ENCODE results near the gene PARD6G. TPM values are rescaled to one million over a fixed set of nuclear protein-coding genes. Genes with fewer than 3 reads are reported as not detected.
A peak's percentile ranks its signal among the peaks of the same experiment; 100 is the strongest.

PARD6G gene
- total and polyA plus RNA-seq, 2 of the 13 experiments (the other 11 are each of a cell fraction or from before 2014, with no cell fraction given): 3.6 to 7.4 TPM

- TF ChIP-seq HOXA5 (CRISPR knock-in tag; IDR thresholded peaks at IDR 0.05): no peak
- 0 out of 2 replicates have a peak, but pooled peaks have one; percentile 34 for TF ChIP-seq POLR2AphosphoS2 (IDR thresholded peaks at IDR 0.05; ENCODE audit: low read depth, low read length)
- TF ChIP-seq MIXL1 (CRISPR knock-in tag; IDR thresholded peaks at IDR 0.05): no peak
- TF ChIP-seq, protein P1, sequence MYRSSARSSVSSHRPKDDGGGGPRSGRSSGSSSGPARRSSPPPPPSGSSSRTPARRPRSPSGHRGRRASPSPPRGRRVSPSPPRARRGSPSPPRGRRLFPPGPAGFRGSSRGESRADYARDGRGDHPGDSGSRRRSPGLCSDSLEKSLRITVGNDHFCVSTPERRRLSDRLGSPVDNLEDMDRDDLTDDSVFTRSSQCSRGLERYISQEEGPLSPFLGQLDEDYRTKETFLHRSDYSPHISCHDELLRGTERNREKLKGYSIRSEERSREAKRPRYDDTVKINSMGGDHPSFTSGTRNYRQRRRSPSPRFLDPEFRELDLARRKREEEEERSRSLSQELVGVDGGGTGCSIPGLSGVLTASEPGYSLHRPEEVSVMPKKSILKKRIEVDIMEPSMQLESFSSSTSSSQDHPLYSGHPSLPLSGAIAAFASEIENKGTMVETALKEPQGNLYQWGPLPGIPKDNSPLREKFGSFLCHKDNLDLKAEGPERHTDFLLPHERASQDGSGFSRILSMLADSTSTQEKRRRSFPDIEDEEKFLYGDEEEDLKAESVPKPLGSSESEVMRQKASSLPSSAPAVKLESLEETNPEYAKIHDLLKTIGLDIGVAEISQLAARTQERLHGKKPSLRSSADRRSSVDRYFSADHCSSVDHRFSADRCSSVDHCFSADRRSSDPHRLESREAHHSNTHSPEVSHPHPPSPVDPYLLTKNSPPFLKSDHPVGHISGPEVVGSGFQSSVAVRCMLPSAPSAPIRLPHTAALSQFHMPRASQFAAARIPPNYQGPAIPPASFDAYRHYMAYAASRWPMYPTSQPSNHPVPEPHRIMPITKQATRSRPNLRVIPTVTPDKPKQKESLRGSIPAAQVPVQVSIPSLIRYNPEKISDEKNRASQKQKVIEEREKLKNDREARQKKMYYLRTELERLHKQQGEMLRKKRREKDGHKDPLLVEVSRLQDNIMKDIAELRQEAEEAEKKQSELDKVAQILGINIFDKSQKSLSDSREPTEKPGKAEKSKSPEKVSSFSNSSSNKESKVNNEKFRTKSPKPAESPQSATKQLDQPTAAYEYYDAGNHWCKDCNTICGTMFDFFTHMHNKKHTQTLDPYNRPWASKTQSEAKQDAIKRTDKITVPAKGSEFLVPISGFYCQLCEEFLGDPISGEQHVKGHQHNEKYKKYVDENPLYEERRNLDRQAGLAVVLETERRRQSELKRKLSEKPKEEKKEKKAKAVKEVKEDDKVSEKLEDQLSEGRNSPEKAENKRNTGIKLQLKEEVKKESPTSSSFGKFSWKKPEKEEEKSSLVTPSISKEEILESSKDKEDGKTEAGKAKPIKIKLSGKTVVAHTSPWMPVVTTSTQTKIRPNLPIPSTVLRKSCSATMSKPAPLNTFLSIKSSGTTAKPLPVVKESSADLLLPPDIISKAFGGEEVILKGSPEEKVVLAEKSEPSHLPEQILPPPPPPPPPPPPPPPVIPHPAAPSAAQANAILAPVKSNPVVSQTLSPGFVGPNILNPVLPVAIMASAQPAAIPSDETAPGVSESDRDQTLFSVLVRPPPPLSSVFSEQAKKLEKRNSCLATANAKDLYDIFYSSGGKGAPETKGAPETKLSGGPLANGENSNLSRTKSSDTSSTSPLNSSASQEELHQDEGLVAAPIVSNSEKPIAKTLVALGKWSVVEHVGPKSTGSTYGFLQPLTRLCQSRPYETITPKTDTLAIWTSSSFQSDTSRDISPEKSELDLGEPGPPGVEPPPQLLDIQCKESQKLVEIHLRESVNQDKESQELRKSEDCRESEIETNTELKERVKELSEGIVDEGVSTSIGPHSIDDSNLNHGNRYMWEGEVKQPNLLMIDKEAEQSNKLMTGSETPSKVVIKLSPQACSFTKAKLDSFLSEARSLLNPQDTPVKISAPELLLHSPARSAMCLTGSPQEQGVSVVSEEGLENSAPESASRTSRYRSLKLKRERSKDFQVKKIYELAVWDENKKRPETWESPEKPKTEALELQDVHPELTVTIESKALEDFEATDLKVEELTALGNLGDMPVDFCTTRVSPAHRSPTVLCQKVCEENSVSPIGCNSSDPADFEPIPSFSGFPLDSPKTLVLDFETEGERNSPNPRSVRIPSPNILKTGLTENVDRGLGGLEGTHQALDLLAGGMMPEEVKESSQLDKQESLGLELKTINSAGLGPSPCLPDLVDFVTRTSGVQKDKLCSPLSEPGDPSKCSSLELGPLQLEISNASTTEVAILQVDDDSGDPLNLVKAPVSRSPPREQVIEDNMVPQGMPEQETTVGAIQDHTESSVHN (CRISPR knock-in tag; IDR thresholded peaks at IDR 0.05): no peak
- TF ChIP-seq ETV5 (CRISPR knock-in tag; IDR thresholded peaks at IDR 0.05; ENCODE audit: borderline replicate concordance): 0 out of 2 replicates have a peak, but pooled peaks have one; percentile 24
- TF ChIP-seq, protein P2, sequence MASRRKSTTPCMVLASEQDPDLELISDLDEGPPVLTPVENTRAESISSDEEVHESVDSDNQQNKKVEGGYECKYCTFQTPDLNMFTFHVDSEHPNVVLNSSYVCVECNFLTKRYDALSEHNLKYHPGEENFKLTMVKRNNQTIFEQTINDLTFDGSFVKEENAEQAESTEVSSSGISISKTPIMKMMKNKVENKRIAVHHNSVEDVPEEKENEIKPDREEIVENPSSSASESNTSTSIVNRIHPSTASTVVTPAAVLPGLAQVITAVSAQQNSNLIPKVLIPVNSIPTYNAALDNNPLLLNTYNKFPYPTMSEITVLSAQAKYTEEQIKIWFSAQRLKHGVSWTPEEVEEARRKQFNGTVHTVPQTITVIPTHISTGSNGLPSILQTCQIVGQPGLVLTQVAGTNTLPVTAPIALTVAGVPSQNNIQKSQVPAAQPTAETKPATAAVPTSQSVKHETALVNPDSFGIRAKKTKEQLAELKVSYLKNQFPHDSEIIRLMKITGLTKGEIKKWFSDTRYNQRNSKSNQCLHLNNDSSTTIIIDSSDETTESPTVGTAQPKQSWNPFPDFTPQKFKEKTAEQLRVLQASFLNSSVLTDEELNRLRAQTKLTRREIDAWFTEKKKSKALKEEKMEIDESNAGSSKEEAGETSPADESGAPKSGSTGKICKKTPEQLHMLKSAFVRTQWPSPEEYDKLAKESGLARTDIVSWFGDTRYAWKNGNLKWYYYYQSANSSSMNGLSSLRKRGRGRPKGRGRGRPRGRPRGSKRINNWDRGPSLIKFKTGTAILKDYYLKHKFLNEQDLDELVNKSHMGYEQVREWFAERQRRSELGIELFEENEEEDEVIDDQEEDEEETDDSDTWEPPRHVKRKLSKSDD (CRISPR knock-in tag; IDR thresholded peaks at IDR 0.05; ENCODE audit: low read depth): no peak
- TF ChIP-seq GABPB1 (CRISPR knock-in tag; IDR thresholded peaks at IDR 0.05): peak; percentile 92
- TF ChIP-seq ZFP90 (CRISPR knock-in tag; IDR thresholded peaks at IDR 0.05; ENCODE audit: borderline replicate concordance): no peak
- TF ChIP-seq, protein P3, sequence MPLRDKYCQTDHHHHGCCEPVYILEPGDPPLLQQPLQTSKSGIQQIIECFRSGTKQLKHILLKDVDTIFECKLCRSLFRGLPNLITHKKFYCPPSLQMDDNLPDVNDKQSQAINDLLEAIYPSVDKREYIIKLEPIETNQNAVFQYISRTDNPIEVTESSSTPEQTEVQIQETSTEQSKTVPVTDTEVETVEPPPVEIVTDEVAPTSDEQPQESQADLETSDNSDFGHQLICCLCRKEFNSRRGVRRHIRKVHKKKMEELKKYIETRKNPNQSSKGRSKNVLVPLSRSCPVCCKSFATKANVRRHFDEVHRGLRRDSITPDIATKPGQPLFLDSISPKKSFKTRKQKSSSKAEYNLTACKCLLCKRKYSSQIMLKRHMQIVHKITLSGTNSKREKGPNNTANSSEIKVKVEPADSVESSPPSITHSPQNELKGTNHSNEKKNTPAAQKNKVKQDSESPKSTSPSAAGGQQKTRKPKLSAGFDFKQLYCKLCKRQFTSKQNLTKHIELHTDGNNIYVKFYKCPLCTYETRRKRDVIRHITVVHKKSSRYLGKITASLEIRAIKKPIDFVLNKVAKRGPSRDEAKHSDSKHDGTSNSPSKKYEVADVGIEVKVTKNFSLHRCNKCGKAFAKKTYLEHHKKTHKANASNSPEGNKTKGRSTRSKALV (CRISPR knock-in tag; IDR thresholded peaks at IDR 0.05): no peak
- no peak for TF ChIP-seq SP4 (CRISPR knock-in tag; IDR thresholded peaks at IDR 0.05)
- TF ChIP-seq ZBTB38 (CRISPR knock-in tag; IDR thresholded peaks at IDR 0.05): peak; percentile 10; the same call in 1 of the 2 replicates
- no peak for TF ChIP-seq HMGXB4 (CRISPR knock-in tag; IDR thresholded peaks at IDR 0.05; ENCODE audit: borderline replicate concordance in 1 of 2, low read depth in 1 of 2)
Measured at GRCh38 chr18:80108739-80109675, 138.3 kb downstream of the PARD6G start, which contains the start of gene ADNP2 (continued).

Data from HepG2 (cell line).